ENCODE data around the gene SCN4B. TPM values are rescaled to one million over a fixed set of nuclear protein-coding genes. Genes with fewer than 3 reads are reported as not detected.

Gene SCN4B
- total and polyA plus RNA-seq, 4 experiments from 2014 or later = not detected

DNA sequence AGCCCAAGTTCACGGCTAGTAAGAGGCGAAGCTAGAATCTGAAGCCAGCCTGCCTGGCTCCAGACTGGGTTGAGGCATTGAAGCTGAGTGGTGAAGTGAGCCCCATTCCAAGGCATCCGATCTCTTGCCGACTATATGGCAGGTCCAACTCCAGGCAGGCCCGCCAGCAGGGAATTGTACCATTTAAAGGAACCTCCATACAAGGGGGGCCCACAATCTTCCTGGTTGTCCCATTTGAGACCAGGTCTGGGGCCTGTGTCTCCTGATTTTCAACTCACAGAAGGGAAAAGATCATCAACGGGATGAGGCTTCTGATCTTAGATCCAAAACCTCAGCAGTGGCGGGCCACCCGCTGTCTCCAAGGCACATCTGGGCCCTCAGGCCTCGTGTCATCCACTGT lies 19.7 kb upstream of the SCN4B start:
- Mint-ChIP-seq H3K36me3 (no peaks in the 10 kb centered on the region), H3K4me3 (no peak overlapping the region), H3K27ac (no peak overlapping the region), H3K27me3 (peaks cover 2 to 13% of the 10 kb centered on the region in 2 donors), H3K4me1 (peaks cover 0 to 5% (median 2%) of the 10 kb centered on the region in 4 donors), H3K9me3 (no peaks in the 10 kb centered on the region)
- POLR2A ChIA-PET (ENCODE audit: partially characterized antibody) = interaction anchor here (0.8 to 1.7 kb wide), 3 partner anchors 28 to 365 kb away, joined by 3 to 6 read pairs (median 5); no protein-coding TSS in a partner anchor
- intact Hi-C loops (cut with micrococcal nuclease) = loop anchor here (10.0 kb wide), 1 partner anchor 748 kb away; no protein-coding TSS in a partner anchor
- CTCF ChIA-PET (ENCODE audit: partially characterized antibody) = interaction anchor here (0.7 to 6.9 kb wide), 49 partner anchors 8 to 748 kb away, joined by 3 to 109 read pairs (median 5); partner anchors contain the start of genes MPZL2, MPZL3 and SCN4B
- peaks cover 8% of the 10 kb centered on the region for H3K4me1 ChIP-seq (ENCODE audit: insufficient read depth, low read length)
- no peaks in the 10 kb centered on the region for H3K27me3 ChIP-seq (ENCODE audit: insufficient read depth, low read length)
- H3K4me3 ChIP-seq (ENCODE audit: low read length in 2 of 2) = no peak overlapping the region
- no peak overlapping the region for H3K27ac ChIP-seq (ENCODE audit: low read depth, low read length)
- no peaks in the 10 kb centered on the region for H3K9me3 ChIP-seq (ENCODE audit: control insufficient read depth in 1 of 2, low read length in 2 of 2)
- no peaks in the 10 kb centered on the region for H3K36me3 ChIP-seq (ENCODE audit: insufficient read depth, low read length)
- no peak for DNase-seq

DNA sequence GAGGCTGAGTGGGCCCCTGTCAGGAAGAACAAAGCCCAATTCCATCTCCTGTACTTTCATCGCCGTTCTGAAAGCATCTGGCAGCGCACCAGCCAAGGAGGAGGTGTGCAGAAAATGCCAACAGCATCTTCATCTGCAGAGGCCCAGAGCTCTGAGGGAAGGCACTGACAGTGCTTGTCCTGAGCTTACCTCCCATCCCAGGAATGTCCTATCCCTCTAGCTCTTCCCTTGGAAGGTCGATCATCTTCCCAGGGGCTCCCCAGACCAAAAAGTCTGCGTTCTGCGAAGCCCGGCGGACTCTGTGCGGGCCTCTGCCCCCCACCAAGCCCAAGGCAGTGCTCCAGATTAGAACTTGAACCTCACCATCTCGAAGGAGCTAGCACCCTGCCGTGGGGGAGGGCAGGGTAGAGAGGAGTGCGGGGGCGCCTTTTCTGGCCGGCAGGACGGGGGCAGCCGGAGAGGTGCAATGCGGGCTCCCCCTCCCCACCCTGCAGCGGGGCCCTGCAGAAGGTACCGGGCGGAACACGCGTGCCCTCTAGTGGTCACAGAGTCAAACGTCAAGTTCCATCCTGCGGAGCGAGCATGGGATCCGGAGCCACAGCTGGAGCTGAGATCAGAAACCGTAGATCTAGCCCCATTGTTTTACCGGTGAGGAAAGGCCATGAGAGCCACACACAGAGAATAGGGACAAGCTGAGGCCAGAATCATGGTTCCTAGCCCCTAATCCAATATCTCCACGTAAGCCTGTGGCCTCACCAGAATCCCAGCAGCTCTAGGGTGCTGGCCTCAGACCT lies 18.8 kb upstream of the SCN4B start:
- H3K9me3 ChIP-seq (ENCODE audit: control insufficient read depth in 1 of 2, low read length in 2 of 2) = no peaks in the 10 kb centered on the region
- ChIA-PET CTCF (ENCODE audit: partially characterized antibody) (interaction anchor here (0.7 to 6.9 kb wide), 60 partner anchors 8 to 747 kb away, joined by 3 to 109 read pairs (median 4); partner anchors contain the start of genes MPZL2, MPZL3 and SCN4B), POLR2A (ENCODE audit: partially characterized antibody) (interaction anchor here (0.8 to 1.7 kb wide), 5 partner anchors 27 to 364 kb away, joined by 3 to 6 read pairs (median 4); no protein-coding TSS in a partner anchor)
- Mint-ChIP-seq H3K27me3 (peaks cover 4 to 15% of the 10 kb centered on the region in 2 donors), H3K9me3 (no peaks in the 10 kb centered on the region), H3K27ac (no peak overlapping the region), H3K36me3 (no peaks in the 10 kb centered on the region), H3K4me3 (peak overlapping the region in 2 of 8 donors; percentile 9 to 12), H3K4me1 (peaks cover 0 to 5% (median 2%) of the 10 kb centered on the region in 4 donors)
- peak; percentile 63 to 72 (median 65) for DNase-seq
- no peak overlapping the region for H3K4me3 ChIP-seq (ENCODE audit: low read length in 2 of 2)
- no peak overlapping the region for H3K27ac ChIP-seq (ENCODE audit: low read depth, low read length)
- H3K27me3 ChIP-seq (ENCODE audit: insufficient read depth, low read length) = no peaks in the 10 kb centered on the region
- H3K36me3 ChIP-seq (ENCODE audit: insufficient read depth, low read length) = no peaks in the 10 kb centered on the region
- intact Hi-C loops (cut with micrococcal nuclease) = loop anchor here (1.0 to 10.0 kb wide), 4 partner anchors 26 to 747 kb away; no protein-coding TSS in a partner anchor
- H3K4me1 ChIP-seq (ENCODE audit: insufficient read depth, low read length) = peaks cover 8% of the 10 kb centered on the region

DNA sequence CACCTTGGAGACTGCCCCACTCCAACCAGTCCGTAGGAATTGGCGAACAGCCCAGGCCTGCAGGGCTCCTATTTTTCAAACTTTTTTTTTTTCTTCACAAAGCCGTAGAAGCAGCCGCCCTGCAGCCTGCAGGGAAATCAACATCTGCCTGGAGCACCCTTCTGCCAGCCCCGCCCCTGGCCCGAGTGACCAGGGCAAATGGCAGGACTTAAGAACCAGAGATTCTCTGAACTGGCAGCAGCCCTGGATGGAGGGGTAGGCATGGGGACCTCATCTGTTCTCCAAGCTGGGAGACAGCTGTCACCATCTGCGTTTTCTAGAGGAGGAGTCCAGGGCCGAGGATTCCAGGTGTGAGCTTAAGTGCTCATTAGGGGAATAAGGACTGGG lies 18.3 kb upstream of the SCN4B start:
- Histone ChIP-seq H3K27me3 (ENCODE audit: insufficient read depth, low read length) (no peaks in the 10 kb centered on the region), H3K4me3 (ENCODE audit: low read length in 2 of 2) (no peak overlapping the region), H3K27ac (ENCODE audit: low read depth, low read length) (no peak overlapping the region), H3K9me3 (ENCODE audit: control insufficient read depth in 1 of 2, low read length in 2 of 2) (no peaks in the 10 kb centered on the region), H3K36me3 (ENCODE audit: insufficient read depth, low read length) (no peaks in the 10 kb centered on the region), H3K4me1 (ENCODE audit: insufficient read depth, low read length) (peaks cover 8% of the 10 kb centered on the region)
- intact Hi-C loops (cut with micrococcal nuclease) = loop anchor here (1.0 to 10.0 kb wide), 4 partner anchors 26 to 746 kb away; no protein-coding TSS in a partner anchor
- peak overlapping the region in 1 of 8 donors; percentile 9 for H3K4me3 Mint-ChIP-seq
- ChIA-PET POLR2A (ENCODE audit: partially characterized antibody) (interaction anchor here (1.1 to 1.7 kb wide), 3 partner anchors 117 to 363 kb away, joined by 3 to 5 read pairs (median 4); no protein-coding TSS in a partner anchor), CTCF (ENCODE audit: partially characterized antibody) (interaction anchor here (0.9 to 6.9 kb wide), 42 partner anchors 8 to 746 kb away, joined by 3 to 109 read pairs (median 6); partner anchors contain the start of genes MPZL2 and SCN4B)
- peaks cover 4 to 15% of the 10 kb centered on the region in 2 donors for H3K27me3 Mint-ChIP-seq
- no peak for DNase-seq
- no peaks in the 10 kb centered on the region for H3K9me3 Mint-ChIP-seq
- H3K27ac Mint-ChIP-seq = no peak overlapping the region
- peaks cover 0 to 5% (median 2%) of the 10 kb centered on the region in 4 donors for H3K4me1 Mint-ChIP-seq
- H3K36me3 Mint-ChIP-seq = no peaks in the 10 kb centered on the region

DNA sequence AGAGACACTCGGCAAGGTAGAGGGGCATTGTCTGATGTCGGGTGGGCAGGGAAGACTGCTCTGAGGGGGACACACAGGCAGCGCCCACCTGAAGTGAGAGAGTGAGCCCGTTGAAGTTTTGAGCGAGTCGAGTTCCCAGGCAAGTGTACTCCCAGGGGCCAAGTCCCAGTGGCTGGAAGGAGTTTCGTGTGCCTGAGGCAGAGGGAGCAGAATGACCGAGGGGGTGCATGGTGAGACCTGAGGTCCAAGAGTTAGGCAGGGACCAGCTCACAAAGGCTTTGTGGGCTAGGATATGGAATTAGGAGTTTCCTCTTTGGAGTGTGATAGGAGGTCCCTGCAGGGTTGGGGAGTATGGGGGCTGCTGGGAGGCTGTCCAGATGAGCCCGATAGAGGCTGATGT lies 17.6 kb upstream of the SCN4B start:
- Mint-ChIP-seq H3K27me3 (peaks cover 4 to 12% of the 10 kb centered on the region in 2 donors), H3K36me3 (no peaks in the 10 kb centered on the region), H3K27ac (no peak overlapping the region), H3K9me3 (no peaks in the 10 kb centered on the region), H3K4me3 (no peak overlapping the region), H3K4me1 (peaks cover 0 to 5% (median 2%) of the 10 kb centered on the region in 4 donors)
- Histone ChIP-seq H3K4me1 (ENCODE audit: insufficient read depth, low read length) (peaks cover 8% of the 10 kb centered on the region), H3K27me3 (ENCODE audit: insufficient read depth, low read length) (no peaks in the 10 kb centered on the region), H3K36me3 (ENCODE audit: insufficient read depth, low read length) (no peaks in the 10 kb centered on the region), H3K27ac (ENCODE audit: low read depth, low read length) (no peak overlapping the region), H3K4me3 (ENCODE audit: low read length in 2 of 2) (no peak overlapping the region), H3K9me3 (ENCODE audit: control insufficient read depth in 1 of 2, low read length in 2 of 2) (no peaks in the 10 kb centered on the region)
- DNase-seq = no peak
- CTCF ChIA-PET (ENCODE audit: partially characterized antibody) = interaction anchor here (0.9 to 6.9 kb wide), 15 partner anchors 11 to 744 kb away, joined by 3 to 109 read pairs (median 12); partner anchors contain the start of gene SCN4B
- intact Hi-C loops (cut with micrococcal nuclease) = loop anchor here (10.0 kb wide), 1 partner anchor 745 kb away; no protein-coding TSS in a partner anchor
- POLR2A ChIA-PET (ENCODE audit: partially characterized antibody) = no interaction called here

DNA sequence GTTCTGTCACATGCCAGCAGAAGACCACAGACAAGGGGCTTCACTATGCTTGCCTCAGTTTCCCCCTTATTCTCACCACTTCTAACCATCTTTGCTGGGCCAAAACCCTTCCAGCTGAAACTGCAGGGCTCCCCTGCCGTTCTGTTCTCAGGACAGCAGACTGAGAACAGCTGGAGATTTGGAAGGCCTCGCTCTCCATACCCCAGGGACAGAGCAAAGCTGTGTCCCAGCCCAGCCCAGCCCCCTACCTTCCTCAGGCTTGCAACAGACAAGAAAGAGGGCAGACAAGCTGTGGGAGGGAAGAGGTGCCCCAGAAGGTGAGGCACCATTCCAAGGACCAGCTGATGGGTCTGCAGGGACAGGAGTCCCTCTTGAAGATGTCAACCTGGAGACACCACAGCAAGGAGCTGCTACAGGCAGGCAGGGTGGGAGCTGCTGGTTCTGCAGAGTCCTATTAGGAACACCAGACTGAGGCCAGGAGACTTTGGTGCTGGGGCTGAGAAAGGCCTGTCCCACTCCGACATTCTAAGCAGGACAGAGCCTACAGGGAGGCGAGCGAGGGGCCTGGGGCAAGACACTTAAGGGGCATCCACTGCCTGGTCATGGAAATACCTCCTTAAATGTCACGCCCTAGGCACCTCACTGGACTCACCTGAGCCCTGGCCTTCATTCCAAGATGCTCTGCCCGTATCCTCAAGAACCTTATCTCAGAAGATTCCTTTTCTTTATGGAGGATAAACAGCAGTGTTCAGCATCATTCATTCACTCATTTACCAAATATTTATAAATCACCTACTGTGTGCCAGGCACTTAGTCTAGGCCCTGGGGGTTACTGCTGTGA lies 16.9 kb upstream of the SCN4B start:
- CTCF ChIA-PET (ENCODE audit: partially characterized antibody) = interaction anchor here (0.9 to 6.9 kb wide), 7 partner anchors 8 to 362 kb away, joined by 3 to 109 read pairs (median 18); no protein-coding TSS in a partner anchor
- POLR2A ChIA-PET (ENCODE audit: partially characterized antibody) = no interaction called here
- Mint-ChIP-seq H3K36me3 (no peaks in the 10 kb centered on the region), H3K27ac (no peak overlapping the region), H3K27me3 (peaks cover 4 to 12% of the 10 kb centered on the region in 2 donors), H3K4me3 (no peak overlapping the region), H3K9me3 (no peaks in the 10 kb centered on the region), H3K4me1 (peaks cover 0 to 5% (median 2%) of the 10 kb centered on the region in 4 donors)
- no peak for DNase-seq
- intact Hi-C loops (cut with micrococcal nuclease) = loop anchor here (10.0 kb wide), 1 partner anchor 745 kb away; no protein-coding TSS in a partner anchor
- Histone ChIP-seq H3K4me1 (ENCODE audit: insufficient read depth, low read length) (peaks cover 8% of the 10 kb centered on the region), H3K27me3 (ENCODE audit: insufficient read depth, low read length) (no peaks in the 10 kb centered on the region), H3K9me3 (ENCODE audit: control insufficient read depth in 1 of 2, low read length in 2 of 2) (no peaks in the 10 kb centered on the region), H3K4me3 (ENCODE audit: low read length in 2 of 2) (no peak overlapping the region), H3K36me3 (ENCODE audit: insufficient read depth, low read length) (no peaks in the 10 kb centered on the region), H3K27ac (ENCODE audit: low read depth, low read length) (no peak overlapping the region)

DNA sequence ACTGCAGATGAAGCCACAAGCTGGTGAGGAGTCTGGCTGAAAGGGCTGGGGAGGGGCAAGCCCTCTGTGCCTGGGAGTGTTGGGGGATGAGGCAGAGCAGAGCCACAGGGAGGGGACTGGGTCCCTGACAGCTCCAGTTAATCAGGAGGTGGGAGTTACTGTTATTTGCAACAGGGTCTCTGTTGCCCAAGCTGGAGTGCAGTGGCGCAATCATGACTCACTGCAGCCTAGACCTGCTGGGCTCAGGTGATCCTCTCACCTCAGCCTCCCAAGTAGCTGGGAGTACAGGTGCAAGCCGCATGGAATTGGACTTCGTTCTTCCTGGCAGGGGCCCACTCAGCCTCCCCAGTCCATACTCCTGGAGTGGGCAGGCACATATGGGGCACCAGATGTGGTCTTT lies 16.1 kb upstream of the SCN4B start:
- Mint-ChIP-seq H3K4me3 (no peak overlapping the region), H3K27me3 (peaks cover 4 to 9% of the 10 kb centered on the region in 2 donors), H3K4me1 (peaks cover 0 to 5% (median 2%) of the 10 kb centered on the region in 4 donors), H3K27ac (no peak overlapping the region), H3K36me3 (no peaks in the 10 kb centered on the region), H3K9me3 (no peaks in the 10 kb centered on the region)
- no peak for DNase-seq
- Histone ChIP-seq H3K27me3 (ENCODE audit: insufficient read depth, low read length) (no peaks in the 10 kb centered on the region), H3K4me1 (ENCODE audit: insufficient read depth, low read length) (peaks cover 8% of the 10 kb centered on the region), H3K27ac (ENCODE audit: low read depth, low read length) (no peak overlapping the region), H3K4me3 (ENCODE audit: low read length in 2 of 2) (no peak overlapping the region), H3K9me3 (ENCODE audit: control insufficient read depth in 1 of 2, low read length in 2 of 2) (no peaks in the 10 kb centered on the region), H3K36me3 (ENCODE audit: insufficient read depth, low read length) (no peaks in the 10 kb centered on the region)
- POLR2A ChIA-PET (ENCODE audit: partially characterized antibody) = no interaction called here
- CTCF ChIA-PET (ENCODE audit: partially characterized antibody) = interaction anchor here (1.0 to 6.9 kb wide), 5 partner anchors 9 to 361 kb away, joined by 3 to 109 read pairs (median 32); no protein-coding TSS in a partner anchor
- intact Hi-C loops (cut with micrococcal nuclease) = no loop called here

Measured in CD4-positive, alpha-beta memory T cell (primary cell).